ENCODE measurements around the gene ADA.

GRCh38 chr20:44653546-44653945 lies 2.0 kb upstream of the ADA start:
- TF ChIP-seq CTCF (conservative IDR thresholded peaks at IDR 0.05; ENCODE audit: low read depth, low read length) (no peak), EZH2 (IDR thresholded peaks at IDR 0.05; ENCODE audit: low read length, unreplicated experiment) (no peak), EZH2phosphoT487 (IDR thresholded peaks at IDR 0.05; ENCODE audit: borderline replicate concordance, low read length) (no peak)
